ENCODE results near the gene RALGAPA2. TPM values are rescaled to one million over a fixed set of nuclear protein-coding genes. Genes with fewer than 3 reads are reported as not detected.

Gene RALGAPA2
- total and polyA plus RNA-seq, 2 of the 13 experiments (the other 11 are each of a cell fraction or from before 2014, with no cell fraction given), result 13.8 to 17.7 TPM

- no peaks in the 10 kb centered on the region for H3K9me3 ChIP-seq (ENCODE audit: low read length)
- POLR2A ChIA-PET, result no interaction called here
- no peaks in the 10 kb centered on the region for H4K20me1 ChIP-seq (ENCODE audit: insufficient read depth, low read length)
- no peak overlapping the region for H2AFZ ChIP-seq (ENCODE audit: low read length)
- H3K27me3 ChIP-seq (ENCODE audit: control insufficient read depth in 1 of 2, insufficient read depth in 2 of 2, low read length in 2 of 2), result no peaks in the 10 kb centered on the region
- no TSS peak for BruUV-seq (replicated peaks)
- DNase-seq (ENCODE audit: low spot score) (no peak), ATAC-seq (0 out of 3 replicates have a peak, but pooled peaks have one; percentile 31), FAIRE-seq (no peak)
- 96% methylated on average over 1 of the region's 1 CpG for WGBS (ENCODE audit: low lambda C conversion rate)
- H3K4me3 ChIP-seq (replicated peaks in 1 of 3; ENCODE audit: insufficient read depth in 1 of 3, low read depth in 2 of 3, low read length in 3 of 3), result no peak overlapping the region
- in situ Hi-C loops (cut with HindIII; ENCODE audit: extremely low pct_ligation_motif_present, low pct_unique_long_range_greater_than_20kb), result no loop called here
- CTCF ChIA-PET (ENCODE audit: low intra/inter-chr PET ratio, low total read pairs), result no interaction called here
- no peaks in the 10 kb centered on the region for H3K79me2 ChIP-seq (ENCODE audit: insufficient read depth, low read length)
- H3K4me1 ChIP-seq (ENCODE audit: insufficient read depth, low read length), result no peaks in the 10 kb centered on the region
- H3K27ac ChIP-seq (ENCODE audit: extremely low read length, insufficient read depth, low read length), result no peak overlapping the region
- no peak overlapping the region for H3K9ac ChIP-seq (ENCODE audit: insufficient read depth, low read depth, low read length)
- intact Hi-C loops (cut with micrococcal nuclease; ENCODE audit: unreplicated experiment), result no loop called here
- TF ChIP-seq CBFB (CRISPR knock-in tag; IDR thresholded peaks at IDR 0.05), result no peak
- TF ChIP-seq ZNF441 (CRISPR knock-in tag; IDR thresholded peaks at IDR 0.05; ENCODE audit: borderline replicate concordance), result no peak
- TF ChIP-seq, protein P1, sequence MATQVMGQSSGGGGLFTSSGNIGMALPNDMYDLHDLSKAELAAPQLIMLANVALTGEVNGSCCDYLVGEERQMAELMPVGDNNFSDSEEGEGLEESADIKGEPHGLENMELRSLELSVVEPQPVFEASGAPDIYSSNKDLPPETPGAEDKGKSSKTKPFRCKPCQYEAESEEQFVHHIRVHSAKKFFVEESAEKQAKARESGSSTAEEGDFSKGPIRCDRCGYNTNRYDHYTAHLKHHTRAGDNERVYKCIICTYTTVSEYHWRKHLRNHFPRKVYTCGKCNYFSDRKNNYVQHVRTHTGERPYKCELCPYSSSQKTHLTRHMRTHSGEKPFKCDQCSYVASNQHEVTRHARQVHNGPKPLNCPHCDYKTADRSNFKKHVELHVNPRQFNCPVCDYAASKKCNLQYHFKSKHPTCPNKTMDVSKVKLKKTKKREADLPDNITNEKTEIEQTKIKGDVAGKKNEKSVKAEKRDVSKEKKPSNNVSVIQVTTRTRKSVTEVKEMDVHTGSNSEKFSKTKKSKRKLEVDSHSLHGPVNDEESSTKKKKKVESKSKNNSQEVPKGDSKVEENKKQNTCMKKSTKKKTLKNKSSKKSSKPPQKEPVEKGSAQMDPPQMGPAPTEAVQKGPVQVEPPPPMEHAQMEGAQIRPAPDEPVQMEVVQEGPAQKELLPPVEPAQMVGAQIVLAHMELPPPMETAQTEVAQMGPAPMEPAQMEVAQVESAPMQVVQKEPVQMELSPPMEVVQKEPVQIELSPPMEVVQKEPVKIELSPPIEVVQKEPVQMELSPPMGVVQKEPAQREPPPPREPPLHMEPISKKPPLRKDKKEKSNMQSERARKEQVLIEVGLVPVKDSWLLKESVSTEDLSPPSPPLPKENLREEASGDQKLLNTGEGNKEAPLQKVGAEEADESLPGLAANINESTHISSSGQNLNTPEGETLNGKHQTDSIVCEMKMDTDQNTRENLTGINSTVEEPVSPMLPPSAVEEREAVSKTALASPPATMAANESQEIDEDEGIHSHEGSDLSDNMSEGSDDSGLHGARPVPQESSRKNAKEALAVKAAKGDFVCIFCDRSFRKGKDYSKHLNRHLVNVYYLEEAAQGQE (IDR thresholded peaks at IDR 0.05; ENCODE audit: borderline replicate concordance in 1 of 2, low read depth in 1 of 2, low read length in 2 of 2), result no peak
- TF ChIP-seq ATF2 (CRISPR knock-in tag; IDR thresholded peaks at IDR 0.05), result no peak
- TF ChIP-seq REPIN1 (CRISPR knock-in tag; IDR thresholded peaks at IDR 0.05; ENCODE audit: borderline replicate concordance, low read depth), result no peak
- no peak for TF ChIP-seq ATAD3A (CRISPR knock-in tag; IDR thresholded peaks at IDR 0.05)
- TF ChIP-seq DBP (CRISPR knock-in tag; IDR thresholded peaks at IDR 0.05; ENCODE audit: not compliant biosample characterization), result no peak
- TF ChIP-seq NFYC (CRISPR knock-in tag; IDR thresholded peaks at IDR 0.05), result no peak
- TF ChIP-seq KAT8 (CRISPR knock-in tag; IDR thresholded peaks at IDR 0.05), result no peak
- TF ChIP-seq ZNF674 (CRISPR knock-in tag; IDR thresholded peaks at IDR 0.05; ENCODE audit: low read depth), result no peak
- TF ChIP-seq MZF1 (CRISPR knock-in tag; IDR thresholded peaks at IDR 0.05; ENCODE audit: borderline replicate concordance), result no peak
- no peak for TF ChIP-seq SALL1 (CRISPR knock-in tag; IDR thresholded peaks at IDR 0.05)
- TF ChIP-seq, protein P2, sequence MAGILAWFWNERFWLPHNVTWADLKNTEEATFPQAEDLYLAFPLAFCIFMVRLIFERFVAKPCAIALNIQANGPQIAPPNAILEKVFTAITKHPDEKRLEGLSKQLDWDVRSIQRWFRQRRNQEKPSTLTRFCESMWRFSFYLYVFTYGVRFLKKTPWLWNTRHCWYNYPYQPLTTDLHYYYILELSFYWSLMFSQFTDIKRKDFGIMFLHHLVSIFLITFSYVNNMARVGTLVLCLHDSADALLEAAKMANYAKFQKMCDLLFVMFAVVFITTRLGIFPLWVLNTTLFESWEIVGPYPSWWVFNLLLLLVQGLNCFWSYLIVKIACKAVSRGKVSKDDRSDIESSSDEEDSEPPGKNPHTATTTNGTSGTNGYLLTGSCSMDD (CRISPR knock-in tag; IDR thresholded peaks at IDR 0.05), result no peak
- 0 out of 2 replicates have a peak, but pooled peaks have one; percentile 16 for TF ChIP-seq MAFG (CRISPR knock-in tag; IDR thresholded peaks at IDR 0.05)
- no peak for TF ChIP-seq SRSF9 (IDR thresholded peaks at IDR 0.05; ENCODE audit: borderline replicate concordance, insufficient read depth, low read depth, low read length, poor library complexity, severe bottlenecking)
- TF ChIP-seq ZNF564 (CRISPR knock-in tag; IDR thresholded peaks at IDR 0.05), result no peak
- peak; percentile 37 for TF ChIP-seq MAFF (IDR thresholded peaks at IDR 0.05; ENCODE audit: low read depth, low read length)
- peak; percentile 17 to 61; a peak in 2 of 4 replicates for TF ChIP-seq MAFK (conservative IDR thresholded peaks at IDR 0.05 in 1 of 2, IDR thresholded peaks at IDR 0.05 in 1 of 2; ENCODE audit: low read length in 2 of 2)
- H3K36me3 ChIP-seq (replicated peaks in 1 of 2; ENCODE audit: control insufficient read depth in 1 of 2, insufficient read depth in 2 of 2, low read length in 2 of 2), result peaks cover 0 to 3% of the 10 kb centered on the region in 2 experiments; a peak in 1 of 5 replicates
- no peak overlapping the region for H3K4me2 ChIP-seq (ENCODE audit: low read depth, low read length)
Measured at GRCh38 chr20:20423117-20423516, 289.3 kb downstream of the RALGAPA2 start.

All from HepG2 (cell line).